Suprapubic skin (tissue), 4 donors: Measurements from ENCODE around the gene ITSN1. TPM values are rescaled to one million over a fixed set of nuclear protein-coding genes. Genes with fewer than 3 reads are reported as not detected.
A peak's percentile ranks its signal among the peaks of the same experiment; 100 is the strongest.
"Not testable (repeated sequence)": the region's sequence is repeated elsewhere in the genome, so short reads cannot be mapped to it uniquely, and the experiment has no call there.

Experiments used
- DNase-seq, 2 donors: peaks; one replicate each; pipeline ENCODE4 v3.0.0-alpha.2; 2019; ENCODE audit warnings: low spot score in 2 of 2
- H3K27ac ChIP-seq: fragments of 200-600 bp; sonication (generic); one replicate; pipeline ENCODE4 v1.5.1; 2019
- H3K27me3 ChIP-seq: fragments of 200-600 bp; sonication (generic); one replicate; pipeline ENCODE4 v1.5.1; 2019
- H3K36me3 ChIP-seq: fragments of 200-600 bp; sonication (generic); one replicate; pipeline ENCODE4 v1.5.1; 2019
- H3K4me1 ChIP-seq: fragments of 200-600 bp; sonication (generic); one replicate; pipeline ENCODE4 v1.5.1; 2019
- H3K4me3 ChIP-seq: fragments of 200-600 bp; sonication (generic); one replicate; pipeline ENCODE4 v1.5.1; 2019; ENCODE audit warnings: mild to moderate bottlenecking
- H3K9me3 ChIP-seq: fragments of 200-600 bp; sonication (generic); one replicate; pipeline ENCODE4 v1.5.1; 2019
- EP300 ChIP-seq: sonication (generic); formaldehyde crosslinking; IDR thresholded peaks from one replicate; pipeline ENCODE4 v1.6.1; 2017; ENCODE audit warnings: antibody characterized with exemption
- POLR2A ChIP-seq, 2 donors: fragments of 450-650 bp; IDR thresholded peaks; one replicate each; pipeline ENCODE4 v1.6.1; 2017; ENCODE audit warnings: antibody characterized with exemption in 2 of 2, mild to moderate bottlenecking in 2 of 2, moderate library complexity in 2 of 2
- POLR2AphosphoS5 ChIP-seq, 3 donors: sonication (generic); formaldehyde crosslinking; IDR thresholded peaks; one replicate each; pipeline ENCODE4 v1.6.1; 2017; ENCODE audit warnings: antibody characterized with exemption in 3 of 3
- WGBS: methylation state at CpG from one replicate; pipeline ENCODE4 v1.1.5; 2018; 5-methylcytosine and 5-hydroxymethylcytosine counted together
- total RNA-seq, 4 donors: library from RNA; depleted of rRNA; stranded (reverse); fragments of >200 nt; gene quantifications; one replicate each; pipeline ENCODE4 v1.1.0, GENCODE V29; 2016
- TF ChIP-seq, protein P1 (sequence below), 2 donors: fragments of 200-600 bp in 1 of 2; fragments of 450-650 bp in 1 of 2; sonication (generic) in 1 of 2; IDR thresholded peaks; one replicate each; pipeline ENCODE4 v1.5.1; 2016 to 2019; ENCODE audit warnings: antibody characterized with exemption in 2 of 2, mild to moderate bottlenecking in 1 of 2, moderate library complexity in 1 of 2

The ITSN1 gene
- total RNA-seq, 4 donors from 2014 or later: 23.8 to 53.3 (median 35.2) TPM

GRCh38 chr21:33924766-33925100, 282.4 kb downstream of the ITSN1 start:
- H3K9me3 ChIP-seq: no peaks in the 10 kb centered on the region
- H3K4me1 ChIP-seq: peaks cover 12% of the 10 kb centered on the region
- peak in 1 of 2 donors; percentile 67 for DNase-seq
- no peaks in the 10 kb centered on the region for H3K36me3 ChIP-seq
- WGBS: 53% methylated on average over 3 of the region's 3 CpGs
- H3K27me3 ChIP-seq: no peaks in the 10 kb centered on the region
- H3K4me3 ChIP-seq: no peak overlapping the region
- H3K27ac ChIP-seq: peak overlapping the region; percentile 11
- no peak for TF ChIP-seq POLR2AphosphoS5 (IDR thresholded peaks at IDR 0.05)
- TF ChIP-seq EP300: no peak
- TF ChIP-seq POLR2A (IDR thresholded peaks at IDR 0.05): no peak
- TF ChIP-seq, protein P1, sequence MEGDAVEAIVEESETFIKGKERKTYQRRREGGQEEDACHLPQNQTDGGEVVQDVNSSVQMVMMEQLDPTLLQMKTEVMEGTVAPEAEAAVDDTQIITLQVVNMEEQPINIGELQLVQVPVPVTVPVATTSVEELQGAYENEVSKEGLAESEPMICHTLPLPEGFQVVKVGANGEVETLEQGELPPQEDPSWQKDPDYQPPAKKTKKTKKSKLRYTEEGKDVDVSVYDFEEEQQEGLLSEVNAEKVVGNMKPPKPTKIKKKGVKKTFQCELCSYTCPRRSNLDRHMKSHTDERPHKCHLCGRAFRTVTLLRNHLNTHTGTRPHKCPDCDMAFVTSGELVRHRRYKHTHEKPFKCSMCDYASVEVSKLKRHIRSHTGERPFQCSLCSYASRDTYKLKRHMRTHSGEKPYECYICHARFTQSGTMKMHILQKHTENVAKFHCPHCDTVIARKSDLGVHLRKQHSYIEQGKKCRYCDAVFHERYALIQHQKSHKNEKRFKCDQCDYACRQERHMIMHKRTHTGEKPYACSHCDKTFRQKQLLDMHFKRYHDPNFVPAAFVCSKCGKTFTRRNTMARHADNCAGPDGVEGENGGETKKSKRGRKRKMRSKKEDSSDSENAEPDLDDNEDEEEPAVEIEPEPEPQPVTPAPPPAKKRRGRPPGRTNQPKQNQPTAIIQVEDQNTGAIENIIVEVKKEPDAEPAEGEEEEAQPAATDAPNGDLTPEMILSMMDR (IDR thresholded peaks at IDR 0.05): no peak

GRCh38 chr21:33926248-33926647, 283.9 kb downstream of the ITSN1 start:
- not testable (repeated sequence) for H3K27ac ChIP-seq, H3K9me3 ChIP-seq, H3K36me3 ChIP-seq, DNase-seq, H3K27me3 ChIP-seq, H3K4me3 ChIP-seq
- 100% methylated on average over 2 of the region's 2 CpGs for WGBS
- peaks cover 12% of the 10 kb centered on the region for H3K4me1 ChIP-seq

DNA sequence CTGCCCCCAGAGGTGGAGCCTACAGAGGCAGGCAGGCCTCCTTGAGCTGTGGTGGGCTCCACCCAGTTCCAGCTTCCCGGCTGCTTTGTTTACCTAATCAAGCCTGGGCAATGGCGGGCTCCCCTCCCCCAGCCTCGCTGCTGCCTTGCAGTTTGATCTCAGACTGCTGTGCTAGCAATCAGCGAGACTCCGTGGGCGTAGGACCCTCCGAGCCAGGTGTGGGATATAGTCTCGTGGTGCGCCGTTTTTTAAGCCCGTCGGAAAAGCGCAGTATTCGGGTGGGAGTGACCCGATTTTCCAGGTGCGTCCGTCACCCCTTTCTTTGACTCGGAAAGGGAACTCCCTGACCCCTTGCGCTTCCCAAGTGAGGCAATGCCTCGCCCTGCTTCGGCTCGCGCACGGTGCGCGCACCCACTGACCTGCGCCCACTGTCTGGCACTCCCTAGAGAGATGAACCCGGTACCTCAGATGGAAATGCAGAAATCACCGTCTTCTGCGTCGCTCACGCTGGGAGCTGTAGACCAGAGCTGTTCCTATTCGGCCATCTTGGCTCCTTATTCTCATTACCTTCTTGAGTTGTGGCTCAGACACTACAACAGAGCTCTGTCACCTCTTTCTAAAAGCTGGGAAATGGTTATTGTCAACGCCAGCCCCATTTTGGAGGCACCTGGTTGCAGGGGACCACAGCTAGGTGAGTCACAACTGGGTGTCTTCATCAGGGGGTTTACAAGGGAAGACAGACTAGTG, 288.9 kb downstream of the ITSN1 start:
- H3K36me3 ChIP-seq, DNase-seq, H3K9me3 ChIP-seq, H3K27me3 ChIP-seq: not testable (repeated sequence)
- H3K27ac ChIP-seq: peak overlapping the region; percentile 79
- H3K4me1 ChIP-seq: peaks cover 19% of the 10 kb centered on the region
- 76% methylated on average over 8 of the region's 34 CpGs for WGBS
- peak overlapping the region; percentile 50 for H3K4me3 ChIP-seq

DNA sequence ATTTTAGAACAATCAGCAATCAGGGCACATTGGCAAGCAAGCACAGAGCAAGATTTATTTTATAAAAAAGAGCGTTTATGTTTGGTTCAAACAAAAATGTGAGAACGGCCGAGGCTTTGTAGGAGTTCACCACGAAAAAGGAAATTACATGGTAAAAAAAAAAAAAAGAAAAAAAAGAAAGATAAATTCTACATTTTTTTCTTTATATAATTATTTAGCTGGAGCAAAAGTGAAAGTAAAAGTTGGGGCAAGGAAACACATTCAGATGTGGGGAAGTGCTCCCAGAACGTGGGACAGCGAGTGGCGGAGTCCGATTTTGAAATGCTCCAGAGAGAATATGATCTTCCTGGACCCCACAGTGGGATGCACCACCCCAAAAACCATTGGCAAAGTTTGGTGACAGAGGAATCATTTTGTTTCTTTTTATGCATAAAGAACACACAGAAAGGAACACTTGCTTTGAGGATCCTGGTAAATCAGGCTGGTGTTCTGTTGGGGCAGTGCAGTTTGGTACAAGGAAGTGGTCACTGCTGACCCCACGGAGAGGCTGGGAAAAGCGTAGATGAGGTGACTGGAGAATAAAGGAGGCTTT, 289.6 kb downstream of the ITSN1 start:
- 34% methylated on average over 10 of the region's 10 CpGs for WGBS
- peaks cover 24% of the 10 kb centered on the region for H3K4me1 ChIP-seq
- TF ChIP-seq POLR2A (IDR thresholded peaks at IDR 0.05) (no peak), POLR2AphosphoS5 (IDR thresholded peaks at IDR 0.05) (no peak), EP300 (no peak)
- TF ChIP-seq, protein P1 (IDR thresholded peaks at IDR 0.05): no peak
- H3K27ac ChIP-seq: peak overlapping the region; percentile 79
- H3K36me3 ChIP-seq: no peaks in the 10 kb centered on the region
- H3K27me3 ChIP-seq: no peaks in the 10 kb centered on the region
- no peaks in the 10 kb centered on the region for H3K9me3 ChIP-seq
- peak overlapping the region; percentile 50 for H3K4me3 ChIP-seq
- DNase-seq: no peak

DNA sequence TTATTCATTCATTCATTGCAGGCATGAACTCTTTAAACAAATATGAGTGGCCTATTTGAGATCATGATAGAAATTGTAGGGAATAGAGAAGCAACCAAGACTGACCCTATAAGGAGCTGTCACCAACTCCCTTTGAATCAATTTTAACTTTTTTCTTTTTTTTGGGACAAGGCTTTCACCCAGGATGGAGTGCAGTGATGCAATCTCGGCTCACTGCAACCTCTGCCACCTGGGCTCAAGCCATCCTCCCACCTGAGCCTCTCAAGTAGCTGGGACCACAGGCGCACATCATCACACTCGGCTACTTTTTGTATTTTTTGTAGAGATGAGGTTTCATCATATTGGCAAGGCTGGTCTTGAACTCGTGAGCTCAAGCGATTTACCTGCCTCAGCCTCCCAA, 290.4 kb downstream of the ITSN1 start:
- Histone ChIP-seq H3K4me3 (peak overlapping the region; percentile 50), H3K27ac (no peak overlapping the region), H3K36me3 (no peaks in the 10 kb centered on the region), H3K9me3 (no peaks in the 10 kb centered on the region), H3K27me3 (no peaks in the 10 kb centered on the region), H3K4me1 (peaks cover 24% of the 10 kb centered on the region)
- 89% methylated on average over 5 of the region's 5 CpGs for WGBS
- TF ChIP-seq POLR2AphosphoS5 (IDR thresholded peaks at IDR 0.05): no peak
- TF ChIP-seq, protein P1 (IDR thresholded peaks at IDR 0.05): no peak
- TF ChIP-seq POLR2A (IDR thresholded peaks at IDR 0.05): no peak
- no peak for TF ChIP-seq EP300
- DNase-seq: no peak

DNA sequence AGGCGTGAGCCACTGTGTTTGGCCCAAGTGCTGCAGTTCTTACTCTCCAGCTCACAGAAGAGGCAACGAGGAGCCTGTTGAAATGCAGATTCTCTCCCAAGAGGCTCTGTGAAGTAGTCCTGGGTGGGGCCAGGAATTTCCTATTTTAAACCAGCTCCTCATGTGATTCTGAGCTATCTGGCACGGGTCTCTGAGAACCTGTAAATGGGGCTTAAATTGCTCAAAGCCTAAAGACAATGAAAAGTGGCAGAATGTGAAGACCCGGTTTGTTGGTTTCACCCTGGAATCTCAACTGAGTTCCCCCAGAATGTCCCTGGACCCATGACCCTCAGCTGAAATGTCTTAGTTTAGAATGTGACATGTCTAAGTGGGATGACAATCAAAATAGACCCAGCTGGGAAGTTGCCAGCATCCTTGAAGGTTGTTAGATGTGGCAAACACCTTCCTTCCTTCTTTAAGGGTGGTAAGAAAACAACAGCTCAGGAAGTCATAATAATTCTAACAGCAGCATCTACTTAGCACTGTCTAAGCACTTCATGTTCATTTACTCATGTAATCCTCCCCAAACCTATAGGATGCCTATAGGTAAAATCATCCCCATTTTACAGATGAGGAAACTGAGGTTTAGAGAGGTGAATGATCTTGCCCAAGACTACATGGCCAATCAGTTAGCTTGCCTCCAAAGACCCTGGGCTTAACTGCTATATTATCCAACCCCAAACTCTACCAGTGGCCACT, 294.2 kb downstream of the ITSN1 start:
- peak overlapping the region; percentile 23 for H3K27ac ChIP-seq
- no peak for DNase-seq
- no peaks in the 10 kb centered on the region for H3K27me3 ChIP-seq
- WGBS: 23% methylated on average over 4 of the region's 4 CpGs
- H3K36me3 ChIP-seq: no peaks in the 10 kb centered on the region
- H3K4me3 ChIP-seq: no peak overlapping the region
- H3K4me1 ChIP-seq: peaks cover 28% of the 10 kb centered on the region
- no peak for TF ChIP-seq EP300
- TF ChIP-seq, protein P1 (IDR thresholded peaks at IDR 0.05): no peak
- no peak for TF ChIP-seq POLR2A (IDR thresholded peaks at IDR 0.05)
- TF ChIP-seq POLR2AphosphoS5 (IDR thresholded peaks at IDR 0.05): no peak
- no peaks in the 10 kb centered on the region for H3K9me3 ChIP-seq
